Vagina (tissue), 2 donors: ENCODE results near the gene PMFBP1. TPM values are rescaled to one million over a fixed set of nuclear protein-coding genes. Genes with fewer than 3 reads are reported as not detected.

Experiments used
- DNase-seq, 2 donors: peaks; one replicate each; pipeline ENCODE4 v3.0.0-alpha.2; 2017; ENCODE audit errors: extremely low spot score in 2 of 2
- H3K27ac ChIP-seq: fragments of 200-600 bp; sonication (generic); one replicate; pipeline ENCODE4 v1.5.1; 2019
- H3K27me3 ChIP-seq: fragments of 200-600 bp; sonication (generic); one replicate; pipeline ENCODE4 v1.5.1; 2019
- H3K36me3 ChIP-seq, 2 donors: fragments of 200-600 bp; sonication (generic); one replicate each; pipeline ENCODE4 v1.5.1; 2017 to 2019
- H3K4me1 ChIP-seq: fragments of 200-600 bp; sonication (generic); one replicate; pipeline ENCODE4 v1.5.1; 2019
- H3K4me3 ChIP-seq, 2 donors: fragments of 200-600 bp; sonication (generic); 1 replicate in 1 of 2; 2 replicates in 1 of 2; pipeline ENCODE4 v1.5.1; 2016 to 2019
- H3K9me3 ChIP-seq: fragments of 200-600 bp; sonication (generic); one replicate; pipeline ENCODE4 v1.5.1; 2019
- POLR2A ChIP-seq, 2 donors: fragments of 450-650 bp; IDR thresholded peaks; one replicate each; pipeline ENCODE4 v1.6.1; 2017; ENCODE audit warnings: antibody characterized with exemption in 2 of 2, mild to moderate bottlenecking in 2 of 2, moderate library complexity in 2 of 2
- POLR2AphosphoS5 ChIP-seq, 2 donors: sonication (generic); formaldehyde crosslinking; IDR thresholded peaks; one replicate each; pipeline ENCODE4 v1.9.0; 2017; ENCODE audit warnings: antibody characterized with exemption in 2 of 2, mild to moderate bottlenecking in 2 of 2, low read depth in 1 of 2; ENCODE audit not compliant: insufficient read depth in 1 of 2
- intact Hi-C: fragments of 100-400 bp; cut with DNase I; formaldehyde crosslinking; loops from one replicate; pipeline ENCODE4 v1.15.1; 2023
- total RNA-seq: library from RNA; depleted of rRNA; stranded (reverse); fragments of >200 nt; gene quantifications from one replicate; pipeline ENCODE4 v1.2.3, GENCODE V29; 2016
- TF ChIP-seq, protein P1 (sequence below), 3 experiments: fragments of 450-650 bp in 2 of 3; fragments of 200-600 bp in 1 of 3; sonication (generic) in 1 of 3; IDR thresholded peaks; one replicate each; pipeline ENCODE4 v1.5.1; 2017 to 2019; ENCODE audit warnings: antibody characterized with exemption in 3 of 3, mild to moderate bottlenecking in 2 of 3, moderate library complexity in 2 of 3

PMFBP1 gene
- total RNA-seq, 1 donor from 2014 or later: not detected

DNA sequence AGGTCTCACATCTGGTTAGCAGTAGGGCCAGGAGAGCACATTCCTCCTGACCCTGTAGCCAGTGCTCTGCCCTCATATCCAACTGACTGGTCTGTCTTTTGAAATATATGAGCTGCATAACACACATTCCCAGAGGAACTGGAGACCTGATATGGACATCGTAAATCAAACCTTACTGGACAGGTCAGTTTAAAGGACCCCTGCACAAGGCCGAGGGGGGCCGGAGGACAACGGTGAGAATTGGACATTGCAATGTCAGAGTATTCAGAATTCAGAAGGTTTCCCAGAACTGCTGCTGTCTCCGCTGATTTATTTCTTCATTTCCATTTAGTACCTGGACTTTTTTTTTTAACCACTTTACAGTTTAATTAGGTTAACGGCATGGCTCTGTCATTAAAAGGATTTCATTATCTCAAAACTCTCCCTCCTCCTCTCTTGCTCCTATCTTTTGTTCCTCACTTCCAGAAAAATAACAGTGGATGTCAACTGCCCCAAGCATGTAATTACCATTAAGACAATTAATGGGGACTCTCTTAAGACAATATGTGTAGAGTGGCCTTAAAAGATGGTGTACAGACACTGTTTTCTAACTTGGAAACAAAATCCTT is 4.9 kb downstream of the PMFBP1 start:
- no peaks in the 10 kb centered on the region for H3K9me3 ChIP-seq

DNA sequence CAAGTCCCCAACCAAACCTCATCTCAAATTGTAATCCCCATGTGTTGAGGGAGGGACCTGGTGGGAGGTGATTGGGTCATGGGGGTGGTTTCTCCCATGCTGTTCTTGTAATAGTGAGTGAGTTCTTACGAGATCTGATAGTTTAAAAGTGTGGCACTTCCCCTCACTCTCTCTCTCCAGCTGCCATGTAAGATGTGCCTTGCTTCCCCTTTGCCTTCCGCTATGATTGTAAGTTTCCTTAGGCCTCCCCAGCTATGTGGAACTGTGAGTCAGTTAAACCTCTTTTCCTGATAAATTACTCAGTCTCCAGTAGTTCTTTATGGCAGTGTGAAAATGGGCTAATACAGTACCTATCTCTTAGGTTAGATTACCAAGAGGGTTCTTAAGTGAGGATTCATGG is 5.8 kb downstream of the PMFBP1 start:
- no peak overlapping the region for H3K4me3 ChIP-seq
- intact Hi-C loops: no loop called here
- no peaks in the 10 kb centered on the region for H3K4me1 ChIP-seq
- no peak overlapping the region for H3K27ac ChIP-seq
- TF ChIP-seq, protein P1, sequence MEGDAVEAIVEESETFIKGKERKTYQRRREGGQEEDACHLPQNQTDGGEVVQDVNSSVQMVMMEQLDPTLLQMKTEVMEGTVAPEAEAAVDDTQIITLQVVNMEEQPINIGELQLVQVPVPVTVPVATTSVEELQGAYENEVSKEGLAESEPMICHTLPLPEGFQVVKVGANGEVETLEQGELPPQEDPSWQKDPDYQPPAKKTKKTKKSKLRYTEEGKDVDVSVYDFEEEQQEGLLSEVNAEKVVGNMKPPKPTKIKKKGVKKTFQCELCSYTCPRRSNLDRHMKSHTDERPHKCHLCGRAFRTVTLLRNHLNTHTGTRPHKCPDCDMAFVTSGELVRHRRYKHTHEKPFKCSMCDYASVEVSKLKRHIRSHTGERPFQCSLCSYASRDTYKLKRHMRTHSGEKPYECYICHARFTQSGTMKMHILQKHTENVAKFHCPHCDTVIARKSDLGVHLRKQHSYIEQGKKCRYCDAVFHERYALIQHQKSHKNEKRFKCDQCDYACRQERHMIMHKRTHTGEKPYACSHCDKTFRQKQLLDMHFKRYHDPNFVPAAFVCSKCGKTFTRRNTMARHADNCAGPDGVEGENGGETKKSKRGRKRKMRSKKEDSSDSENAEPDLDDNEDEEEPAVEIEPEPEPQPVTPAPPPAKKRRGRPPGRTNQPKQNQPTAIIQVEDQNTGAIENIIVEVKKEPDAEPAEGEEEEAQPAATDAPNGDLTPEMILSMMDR (IDR thresholded peaks at IDR 0.05): no peak
- TF ChIP-seq POLR2A (IDR thresholded peaks at IDR 0.05) (no peak), POLR2AphosphoS5 (IDR thresholded peaks at IDR 0.05; ENCODE audit: insufficient read depth in 1 of 2, low read depth in 1 of 2) (no peak)
- no peaks in the 10 kb centered on the region for H3K9me3 ChIP-seq
- H3K27me3 ChIP-seq: no peaks in the 10 kb centered on the region
- H3K36me3 ChIP-seq: no peaks in the 10 kb centered on the region
- DNase-seq: no peak

More for the DNA sequence above, 4.9 kb downstream of the PMFBP1 start:
- H3K27me3 ChIP-seq: no peaks in the 10 kb centered on the region
- no peaks in the 10 kb centered on the region for H3K36me3 ChIP-seq
- no peak overlapping the region for H3K4me3 ChIP-seq
- DNase-seq: no peak
- no peaks in the 10 kb centered on the region for H3K4me1 ChIP-seq
- H3K27ac ChIP-seq: no peak overlapping the region
- intact Hi-C loops: no loop called here
- TF ChIP-seq, protein P1 (IDR thresholded peaks at IDR 0.05): no peak
- TF ChIP-seq POLR2A (IDR thresholded peaks at IDR 0.05) (no peak), POLR2AphosphoS5 (IDR thresholded peaks at IDR 0.05; ENCODE audit: insufficient read depth in 1 of 2, low read depth in 1 of 2) (no peak)

GRCh38 chr16:72164691-72165090 is 7.3 kb downstream of the PMFBP1 start:
- no peaks in the 10 kb centered on the region for H3K27me3 ChIP-seq
- TF ChIP-seq POLR2AphosphoS5 (IDR thresholded peaks at IDR 0.05; ENCODE audit: insufficient read depth in 1 of 2, low read depth in 1 of 2): no peak
- TF ChIP-seq POLR2A (IDR thresholded peaks at IDR 0.05): no peak
- TF ChIP-seq, protein P1 (IDR thresholded peaks at IDR 0.05): no peak
- H3K27ac ChIP-seq: no peak overlapping the region
- H3K9me3 ChIP-seq: no peaks in the 10 kb centered on the region
- no peak overlapping the region for H3K4me3 ChIP-seq
- no peak for DNase-seq
- no peaks in the 10 kb centered on the region for H3K4me1 ChIP-seq
- H3K36me3 ChIP-seq: no peaks in the 10 kb centered on the region
- intact Hi-C loops: no loop called here

- DNase-seq: no peak
- Histone ChIP-seq H3K36me3 (no peaks in the 10 kb centered on the region), H3K4me3 (no peak overlapping the region), H3K4me1 (no peaks in the 10 kb centered on the region), H3K27ac (no peak overlapping the region), H3K9me3 (no peaks in the 10 kb centered on the region), H3K27me3 (no peaks in the 10 kb centered on the region)
- TF ChIP-seq POLR2A (IDR thresholded peaks at IDR 0.05): no peak
- no peak for TF ChIP-seq POLR2AphosphoS5 (IDR thresholded peaks at IDR 0.05; ENCODE audit: insufficient read depth in 1 of 2, low read depth in 1 of 2)
- TF ChIP-seq, protein P1 (IDR thresholded peaks at IDR 0.05): no peak
- intact Hi-C loops: no loop called here
These were observed 9.8 kb downstream of the PMFBP1 start for GRCh38 chr16:72162105-72162692.

DNA sequence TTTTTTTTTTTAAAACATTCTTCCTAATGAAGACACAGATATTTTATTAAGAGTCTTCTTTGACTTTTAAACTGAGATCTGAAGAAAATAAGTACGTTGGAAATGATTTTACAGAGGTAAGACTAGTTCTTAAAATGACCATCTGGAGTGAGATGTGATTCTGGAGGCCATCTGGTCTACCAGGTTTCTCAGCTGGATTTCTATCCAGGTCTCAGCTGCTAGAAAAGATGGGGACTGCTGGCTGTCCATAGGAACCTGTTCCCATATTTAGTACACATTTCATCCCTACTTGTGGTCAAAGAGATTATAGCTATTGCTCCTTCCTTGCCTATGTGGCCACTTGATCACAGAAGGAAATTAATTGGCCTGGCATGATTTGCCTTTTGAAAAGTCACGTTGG is 12.2 kb downstream of the PMFBP1 start:
- intact Hi-C loops: no loop called here
- no peaks in the 10 kb centered on the region for H3K9me3 ChIP-seq
- no peaks in the 10 kb centered on the region for H3K4me1 ChIP-seq
- no peak for TF ChIP-seq POLR2AphosphoS5 (IDR thresholded peaks at IDR 0.05; ENCODE audit: insufficient read depth in 1 of 2, low read depth in 1 of 2)
- TF ChIP-seq, protein P1 (IDR thresholded peaks at IDR 0.05): no peak
- no peak for TF ChIP-seq POLR2A (IDR thresholded peaks at IDR 0.05)
- H3K27ac ChIP-seq: no peak overlapping the region
- H3K27me3 ChIP-seq: no peaks in the 10 kb centered on the region
- no peak for DNase-seq
- no peaks in the 10 kb centered on the region for H3K36me3 ChIP-seq
- H3K4me3 ChIP-seq: no peak overlapping the region
